HTERT RPE-1 (cell line): ENCODE data around the gene KRT17.
"Not testable (repeated sequence)": the region's sequence is repeated elsewhere in the genome, so short reads cannot be mapped to it uniquely, and the experiment has no call there.

ENCODE experiments used
- in situ Hi-C: fragments of 300-500 bp; cut with MboI; formaldehyde crosslinking; loops from 4 replicates; pipeline ENCODE4 v1.14.3; 2020; ENCODE audit warnings: low sequenced_read_pairs

KRT17 gene

GRCh38 chr17:41654678-41655607 lies 30.6 kb upstream of the KRT17 start:
- in situ Hi-C loops, result loop anchor here (25.0 kb wide), 1 partner anchor 93 kb away; the partner anchor contains the start of gene KRT9

- in situ Hi-C loops, result loop anchor here (25.0 kb wide), 1 partner anchor 92 kb away; the partner anchor contains the start of gene KRT9
These were observed 29.7 kb upstream of the KRT17 start for GRCh38 chr17:41653892-41654677.

GRCh38 chr17:41653421-41653820 lies 29.0 kb upstream of the KRT17 start:
- in situ Hi-C loops, result loop anchor here (25.0 kb wide), 1 partner anchor 91 kb away; the partner anchor contains the start of gene KRT9

- in situ Hi-C loops, result loop anchor here (25.0 kb wide), 1 partner anchor 90 kb away; the partner anchor contains the start of gene KRT9
These were observed 28.1 kb upstream of the KRT17 start for GRCh38 chr17:41652461-41652970.

- in situ Hi-C loops, result loop anchor here (25.0 kb wide), 1 partner anchor 90 kb away; the partner anchor contains the start of gene KRT9
These were observed 27.5 kb upstream of the KRT17 start for GRCh38 chr17:41651625-41652460.

GRCh38 chr17:41650794-41651624 lies 26.6 kb upstream of the KRT17 start:
- in situ Hi-C loops, result loop anchor here (25.0 kb wide), 1 partner anchor 89 kb away; the partner anchor contains the start of gene KRT9

GRCh38 chr17:41649923-41650519 lies 25.6 kb upstream of the KRT17 start:
- in situ Hi-C loops, result loop anchor here (25.0 kb wide), 1 partner anchor 88 kb away; the partner anchor contains the start of gene KRT9

GRCh38 chr17:41648411-41649195 lies 24.2 kb upstream of the KRT17 start:
- in situ Hi-C loops, result no loop called here

GRCh38 chr17:41647940-41648410 lies 23.6 kb upstream of the KRT17 start:
- in situ Hi-C loops, result no loop called here

- in situ Hi-C loops, result no loop called here
These were observed 22.9 kb upstream of the KRT17 start for GRCh38 chr17:41647038-41647813.

GRCh38 chr17:41642252-41643156 lies 18.1 kb upstream of the KRT17 start:
- in situ Hi-C loops, result no loop called here

- in situ Hi-C loops, result not testable (repeated sequence)
These were observed 16.2 kb upstream of the KRT17 start for GRCh38 chr17:41640596-41640995.

GRCh38 chr17:41639492-41640473 lies 15.4 kb upstream of the KRT17 start:
- in situ Hi-C loops, result no loop called here

- in situ Hi-C loops, result no loop called here
These were observed 14.6 kb upstream of the KRT17 start for GRCh38 chr17:41638941-41639340.

GRCh38 chr17:41638194-41638593 lies 13.8 kb upstream of the KRT17 start:
- in situ Hi-C loops, result no loop called here
